ENCODE measurements around the gene CNOT8.

DNA sequence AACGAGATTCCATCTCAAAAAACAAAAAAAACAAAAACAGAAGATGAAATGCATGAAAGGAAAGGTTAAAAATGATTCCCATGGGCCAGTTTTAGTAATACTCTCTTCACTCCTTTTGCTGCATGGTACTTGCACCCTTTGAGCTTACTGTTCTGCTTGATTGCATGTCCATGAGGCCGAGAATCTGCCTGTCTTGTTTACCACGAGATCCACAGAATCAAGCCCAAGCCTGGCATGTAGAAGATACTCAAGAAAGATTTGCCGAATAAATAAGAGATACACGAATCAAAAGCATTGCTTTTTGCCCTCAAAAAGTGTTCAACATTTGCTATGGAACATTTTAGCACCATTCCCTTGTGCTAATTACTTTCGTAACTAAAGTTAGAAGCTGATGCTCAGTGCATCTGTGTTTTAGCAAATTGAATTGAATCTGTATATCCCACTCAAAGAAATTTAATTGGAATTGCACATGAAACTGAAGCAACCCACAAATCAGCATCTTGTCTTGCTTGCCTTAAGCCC lies 9.1 kb upstream of the CNOT8 start:
- TF ChIP-seq, protein P1, sequence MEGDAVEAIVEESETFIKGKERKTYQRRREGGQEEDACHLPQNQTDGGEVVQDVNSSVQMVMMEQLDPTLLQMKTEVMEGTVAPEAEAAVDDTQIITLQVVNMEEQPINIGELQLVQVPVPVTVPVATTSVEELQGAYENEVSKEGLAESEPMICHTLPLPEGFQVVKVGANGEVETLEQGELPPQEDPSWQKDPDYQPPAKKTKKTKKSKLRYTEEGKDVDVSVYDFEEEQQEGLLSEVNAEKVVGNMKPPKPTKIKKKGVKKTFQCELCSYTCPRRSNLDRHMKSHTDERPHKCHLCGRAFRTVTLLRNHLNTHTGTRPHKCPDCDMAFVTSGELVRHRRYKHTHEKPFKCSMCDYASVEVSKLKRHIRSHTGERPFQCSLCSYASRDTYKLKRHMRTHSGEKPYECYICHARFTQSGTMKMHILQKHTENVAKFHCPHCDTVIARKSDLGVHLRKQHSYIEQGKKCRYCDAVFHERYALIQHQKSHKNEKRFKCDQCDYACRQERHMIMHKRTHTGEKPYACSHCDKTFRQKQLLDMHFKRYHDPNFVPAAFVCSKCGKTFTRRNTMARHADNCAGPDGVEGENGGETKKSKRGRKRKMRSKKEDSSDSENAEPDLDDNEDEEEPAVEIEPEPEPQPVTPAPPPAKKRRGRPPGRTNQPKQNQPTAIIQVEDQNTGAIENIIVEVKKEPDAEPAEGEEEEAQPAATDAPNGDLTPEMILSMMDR (conservative IDR thresholded peaks at IDR 0.05), result no peak
- no peak for TF ChIP-seq ZFX (IDR thresholded peaks at IDR 0.05)

All from C4-2B (cell line).